ENCODE data around the gene FXYD2.
"Not testable (repeated sequence)": the region's sequence is repeated elsewhere in the genome, so short reads cannot be mapped to it uniquely, and the experiment has no call there.

The FXYD2 gene

GRCh38 chr11:117824571-117825537 is at the start of gene FXYD2:
TSS of gene FXYD2 (minus strand) at chr11:117824744. CDS start at chr11:117824678, 66 bp downstream.
- DNase-seq (ENCODE audit: low read depth in 2 of 2) = no peak

GRCh38 chr11:117873828-117874125 is 49.2 kb upstream of the FXYD2 start:
- no peak for DNase-seq (ENCODE audit: low read depth in 2 of 2)

GRCh38 chr11:117872975-117873827 is 48.7 kb upstream of the FXYD2 start:
- no peak for DNase-seq (ENCODE audit: low read depth in 2 of 2)

GRCh38 chr11:117872420-117872961 is 47.9 kb upstream of the FXYD2 start:
- no peak for DNase-seq (ENCODE audit: low read depth in 2 of 2)

- no peak for DNase-seq (ENCODE audit: low read depth in 2 of 2)
Measured at GRCh38 chr11:117871784-117872183, 47.2 kb upstream of the FXYD2 start.

GRCh38 chr11:117871160-117871559 is 46.6 kb upstream of the FXYD2 start:
- DNase-seq (ENCODE audit: low read depth in 2 of 2) = no peak

- no peak for DNase-seq (ENCODE audit: low read depth in 2 of 2)
Measured at GRCh38 chr11:117870103-117870952, 45.8 kb upstream of the FXYD2 start.

- no peak for DNase-seq (ENCODE audit: low read depth in 2 of 2)
Measured at GRCh38 chr11:117869604-117870003, 45.1 kb upstream of the FXYD2 start.

- no peak for DNase-seq (ENCODE audit: low read depth in 2 of 2)
Measured at GRCh38 chr11:117868815-117869561, 44.4 kb upstream of the FXYD2 start.

- no peak for DNase-seq (ENCODE audit: low read depth in 2 of 2)
Measured at GRCh38 chr11:117868088-117868487, 43.5 kb upstream of the FXYD2 start.

GRCh38 chr11:117866526-117866925 is 42.0 kb upstream of the FXYD2 start:
- no peak for DNase-seq (ENCODE audit: low read depth in 2 of 2)

GRCh38 chr11:117865546-117865945 is 41.0 kb upstream of the FXYD2 start:
- not testable (repeated sequence) for DNase-seq (ENCODE audit: low read depth in 2 of 2)

GRCh38 chr11:117863383-117863782 is 38.8 kb upstream of the FXYD2 start:
- DNase-seq (ENCODE audit: low read depth in 2 of 2) = no peak

GRCh38 chr11:117862753-117863152 is 38.2 kb upstream of the FXYD2 start:
- DNase-seq (ENCODE audit: low read depth in 2 of 2) = no peak

GRCh38 chr11:117862019-117862725 is 37.6 kb upstream of the FXYD2 start:
- no peak for DNase-seq (ENCODE audit: low read depth in 2 of 2)

GRCh38 chr11:117861151-117862018 is 36.8 kb upstream of the FXYD2 start:
- DNase-seq (ENCODE audit: low read depth in 2 of 2) = no peak

- DNase-seq (ENCODE audit: low read depth in 2 of 2) = no peak
Measured at GRCh38 chr11:117860139-117860538, 35.6 kb upstream of the FXYD2 start.

- no peak for DNase-seq (ENCODE audit: low read depth in 2 of 2)
Measured at GRCh38 chr11:117859488-117860112, 35.1 kb upstream of the FXYD2 start.

- no peak for DNase-seq (ENCODE audit: low read depth in 2 of 2)
Measured at GRCh38 chr11:117859061-117859460, 34.5 kb upstream of the FXYD2 start.
